Smooth muscle cell (in vitro differentiated cells): ENCODE measurements around the gene MOB1B. TPM values are rescaled to one million over a fixed set of nuclear protein-coding genes. Genes with fewer than 3 reads are reported as not detected.

Experiments
- DNase-seq: peaks from one replicate; lab custom pipeline; 2025; ENCODE audit not compliant: unreplicated experiment; lab: John Stamatoyannopoulos, UW
- H2AFZ ChIP-seq: fragments of 200-600 bp; sonication (generic); 2 replicates; pipeline ENCODE4 v1.6.0; 2016; ENCODE audit warnings: antibody characterized with exemption, low read depth, mild to moderate bottlenecking
- H3F3A ChIP-seq: fragments of 200-600 bp; sonication (generic); 2 replicates; pipeline ENCODE4 v1.6.0; 2017; ENCODE audit warnings: antibody characterized with exemption, low read depth
- H3K27ac ChIP-seq: fragments of 200-600 bp; sonication (generic); 2 replicates; pipeline ENCODE4 v1.5.1; 2016; ENCODE audit warnings: low read depth, mild to moderate bottlenecking
- H3K27me3 ChIP-seq: fragments of 200-600 bp; sonication (generic); 2 replicates; pipeline ENCODE4 v1.6.1; 2016; ENCODE audit warnings: low read depth, mild to moderate bottlenecking
- H3K36me3 ChIP-seq: fragments of 200-600 bp; sonication (generic); 2 replicates; pipeline ENCODE4 v1.5.1; 2016; ENCODE audit warnings: low read depth
- H3K4me1 ChIP-seq: fragments of 200-600 bp; sonication (generic); 2 replicates; pipeline ENCODE4 v1.5.1; 2016; ENCODE audit warnings: low read depth
- H3K4me2 ChIP-seq: fragments of 200-600 bp; sonication (generic); 2 replicates; pipeline ENCODE4 v1.6.0; 2016; ENCODE audit warnings: mild to moderate bottlenecking
- H3K4me3 ChIP-seq: fragments of 200-600 bp; sonication (generic); 2 replicates; pipeline ENCODE4 v1.5.1; 2016; ENCODE audit warnings: mild to moderate bottlenecking
- H3K79me2 ChIP-seq: fragments of 200-600 bp; sonication (generic); 2 replicates; pipeline ENCODE4 v1.6.0; 2016; ENCODE audit warnings: low read depth, mild to moderate bottlenecking
- H3K9ac ChIP-seq: fragments of 200-600 bp; sonication (generic); 2 replicates; pipeline ENCODE4 v1.6.0; 2016; ENCODE audit warnings: low read depth
- H3K9me3 ChIP-seq: fragments of 200-600 bp; sonication (generic); replicated peaks from 2 replicates; pipeline ENCODE4 v1.5.1; 2016; ENCODE audit warnings: low read depth
- H4K20me1 ChIP-seq: fragments of 200-600 bp; sonication (generic); 2 replicates; pipeline ENCODE4 v1.6.0; 2016; ENCODE audit warnings: low read depth
- CTCF ChIP-seq: fragments of 200-600 bp; sonication (generic); IDR thresholded peaks from 2 replicates; pipeline ENCODE4 v1.5.1; 2017; ENCODE audit warnings: borderline replicate concordance, mild to moderate bottlenecking, antibody characterized with exemption; ENCODE audit not compliant: insufficient read depth, poor library complexity, severe bottlenecking
- WGBS: methylation state at CpG from one replicate; pipeline ENCODE4 v1.1.7; 2016; ENCODE audit warnings: low lambda C conversion rate; 5-methylcytosine and 5-hydroxymethylcytosine counted together
- polyA plus RNA-seq: library from polyadenylated mRNA; unstranded; fragments of >200 nt; fragmentation: Nextera tagmentation; extraction: Ambion mirVana; gene quantifications from 2 replicates; pipeline ENCODE4 v1.2.1, GENCODE V29; 2016
- total RNA-seq: library from RNA; depleted of rRNA; stranded (reverse); fragments of >200 nt; gene quantifications from 2 replicates; pipeline ENCODE4 v1.2.3, GENCODE V29; 2014

MOB1B gene
- total and polyA plus RNA-seq, 2 experiments from 2014 or later = 3.4 to 18.3 TPM

- no peak overlapping the region for H3K27ac ChIP-seq
- H3K36me3 ChIP-seq = no peaks in the 10 kb centered on the region
- no peak overlapping the region for H3K4me2 ChIP-seq
- TF ChIP-seq CTCF = no peak
- H3K4me1 ChIP-seq = no peaks in the 10 kb centered on the region
- no peak overlapping the region for H3K4me3 ChIP-seq
- H4K20me1 ChIP-seq = no peaks in the 10 kb centered on the region
- H3K79me2 ChIP-seq = no peaks in the 10 kb centered on the region
- H3F3A ChIP-seq = no peaks in the 10 kb centered on the region
- H3K27me3 ChIP-seq = no peaks in the 10 kb centered on the region
- H2AFZ ChIP-seq = no peak overlapping the region
- 91% methylated on average over 1 of the region's 1 CpG for WGBS
- DNase-seq = no peak
- no peak overlapping the region for H3K9ac ChIP-seq
- H3K9me3 ChIP-seq = no peaks in the 10 kb centered on the region
Observed at GRCh38 chr4:71020611-71021010, 118.4 kb downstream of the MOB1B start.

- Histone ChIP-seq H3K27ac (no peak overlapping the region), H3K79me2 (no peaks in the 10 kb centered on the region), H3K4me3 (no peak overlapping the region), H4K20me1 (no peaks in the 10 kb centered on the region), H2AFZ (no peak overlapping the region), H3K27me3 (no peaks in the 10 kb centered on the region), H3F3A (no peaks in the 10 kb centered on the region), H3K4me2 (no peak overlapping the region), H3K9me3 (no peaks in the 10 kb centered on the region), H3K36me3 (no peaks in the 10 kb centered on the region), H3K4me1 (no peaks in the 10 kb centered on the region), H3K9ac (no peak overlapping the region)
- DNase-seq = no peak
- 98% methylated on average over 3 of the region's 3 CpGs for WGBS
- no peak for TF ChIP-seq CTCF
Observed at GRCh38 chr4:71025654-71026053, 123.5 kb downstream of the MOB1B start.

GRCh38 chr4:71026086-71026485, 123.9 kb downstream of the MOB1B start:
- Histone ChIP-seq H3K9me3 (no peaks in the 10 kb centered on the region), H3K4me2 (no peak overlapping the region), H2AFZ (no peak overlapping the region), H3K27me3 (no peaks in the 10 kb centered on the region), H3K79me2 (no peaks in the 10 kb centered on the region), H3K36me3 (no peaks in the 10 kb centered on the region), H4K20me1 (no peaks in the 10 kb centered on the region), H3K9ac (no peak overlapping the region), H3K4me1 (no peaks in the 10 kb centered on the region), H3K4me3 (no peak overlapping the region), H3F3A (no peaks in the 10 kb centered on the region), H3K27ac (no peak overlapping the region)
- DNase-seq = no peak
- no peak for TF ChIP-seq CTCF
- WGBS = 62% methylated on average over 2 of the region's 2 CpGs

GRCh38 chr4:71027611-71028010, 125.4 kb downstream of the MOB1B start:
- Histone ChIP-seq H3F3A (no peaks in the 10 kb centered on the region), H3K4me2 (no peak overlapping the region), H3K4me1 (no peaks in the 10 kb centered on the region), H3K9me3 (no peaks in the 10 kb centered on the region), H3K27ac (no peak overlapping the region), H3K9ac (no peak overlapping the region), H3K79me2 (no peaks in the 10 kb centered on the region), H3K27me3 (no peaks in the 10 kb centered on the region), H3K36me3 (no peaks in the 10 kb centered on the region), H3K4me3 (no peak overlapping the region), H2AFZ (no peak overlapping the region), H4K20me1 (no peaks in the 10 kb centered on the region)
- no peak for TF ChIP-seq CTCF
- DNase-seq = no peak
- WGBS = 100% methylated on average over 1 of the region's 1 CpG
